HL-60 (cell line): ENCODE measurements around the gene CANT1.

ENCODE experiments used
- CTCF ChIP-seq: IDR thresholded peaks from one replicate; pipeline ENCODE4 v1.5.1; 2011; ENCODE audit warnings: low read length, control low read depth, inconsistent platforms; ENCODE audit not compliant: insufficient read depth
- GABPA ChIP-seq: IDR thresholded peaks from 2 replicates; pipeline ENCODE4 v1.6.1; 2012; ENCODE audit warnings: low read depth
- POLR2AphosphoS5 ChIP-seq: IDR thresholded peaks from 2 replicates; pipeline ENCODE4 v1.6.1; 2012; ENCODE audit warnings: low read depth
- REST ChIP-seq: IDR thresholded peaks from 2 replicates; pipeline ENCODE4 v1.6.1; 2012; ENCODE audit warnings: low read depth; ENCODE audit not compliant: insufficient replicate concordance
- SPI1 ChIP-seq: IDR thresholded peaks from 2 replicates; pipeline ENCODE4 v1.6.1; 2012; ENCODE audit warnings: low read depth, mild to moderate bottlenecking, borderline replicate concordance

- TF ChIP-seq POLR2AphosphoS5 (no peak), CTCF (no peak), REST (no peak), GABPA (no peak), SPI1 (no peak)
Measured at GRCh38 chr17:79047923-79048825, 38.6 kb upstream of the CANT1 start.
